ENCODE results near the gene WDR53. TPM values are rescaled to one million over a fixed set of nuclear protein-coding genes. Genes with fewer than 3 reads are reported as not detected.
"Not testable (repeated sequence)": the region's sequence is repeated elsewhere in the genome, so short reads cannot be mapped to it uniquely, and the experiment has no call there.

The WDR53 gene
- total RNA-seq, 4 donors from 2014 or later = 1.9 to 12.4 (median 6.5) TPM

DNA sequence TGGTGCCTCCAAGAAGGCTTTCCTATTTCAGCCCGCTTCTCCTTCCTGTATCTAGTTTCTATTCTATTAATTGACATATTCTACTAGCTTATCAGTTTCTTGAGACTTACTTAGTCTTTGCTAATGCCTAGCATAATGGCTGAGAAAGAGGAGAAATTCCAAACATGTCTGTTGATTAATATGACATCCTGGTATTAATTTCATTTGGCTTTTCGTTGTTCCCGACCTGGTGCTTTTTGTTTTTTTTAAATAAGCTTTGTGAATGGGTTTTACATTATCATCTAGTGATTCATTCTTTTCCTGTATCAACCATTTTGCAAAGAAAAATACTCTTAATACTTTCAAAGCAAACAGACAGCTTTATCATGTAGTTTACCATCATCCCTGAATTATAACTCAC is 13.1 kb downstream of the WDR53 start:
- DNase-seq = no peak
- Histone ChIP-seq H3K27ac (no peak overlapping the region), H3K27me3 (no peaks in the 10 kb centered on the region), H3K4me3 (no peak overlapping the region), H3K4me1 (no peaks in the 10 kb centered on the region), H3K9me3 (no peaks in the 10 kb centered on the region), H3K36me3 (peaks cover 0 to 16% (median 0%) of the 10 kb centered on the region in 3 donors)
- TF ChIP-seq, protein P1, sequence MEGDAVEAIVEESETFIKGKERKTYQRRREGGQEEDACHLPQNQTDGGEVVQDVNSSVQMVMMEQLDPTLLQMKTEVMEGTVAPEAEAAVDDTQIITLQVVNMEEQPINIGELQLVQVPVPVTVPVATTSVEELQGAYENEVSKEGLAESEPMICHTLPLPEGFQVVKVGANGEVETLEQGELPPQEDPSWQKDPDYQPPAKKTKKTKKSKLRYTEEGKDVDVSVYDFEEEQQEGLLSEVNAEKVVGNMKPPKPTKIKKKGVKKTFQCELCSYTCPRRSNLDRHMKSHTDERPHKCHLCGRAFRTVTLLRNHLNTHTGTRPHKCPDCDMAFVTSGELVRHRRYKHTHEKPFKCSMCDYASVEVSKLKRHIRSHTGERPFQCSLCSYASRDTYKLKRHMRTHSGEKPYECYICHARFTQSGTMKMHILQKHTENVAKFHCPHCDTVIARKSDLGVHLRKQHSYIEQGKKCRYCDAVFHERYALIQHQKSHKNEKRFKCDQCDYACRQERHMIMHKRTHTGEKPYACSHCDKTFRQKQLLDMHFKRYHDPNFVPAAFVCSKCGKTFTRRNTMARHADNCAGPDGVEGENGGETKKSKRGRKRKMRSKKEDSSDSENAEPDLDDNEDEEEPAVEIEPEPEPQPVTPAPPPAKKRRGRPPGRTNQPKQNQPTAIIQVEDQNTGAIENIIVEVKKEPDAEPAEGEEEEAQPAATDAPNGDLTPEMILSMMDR (IDR thresholded peaks at IDR 0.05) = no peak
- TF ChIP-seq POLR2A (IDR thresholded peaks at IDR 0.05) = no peak

DNA sequence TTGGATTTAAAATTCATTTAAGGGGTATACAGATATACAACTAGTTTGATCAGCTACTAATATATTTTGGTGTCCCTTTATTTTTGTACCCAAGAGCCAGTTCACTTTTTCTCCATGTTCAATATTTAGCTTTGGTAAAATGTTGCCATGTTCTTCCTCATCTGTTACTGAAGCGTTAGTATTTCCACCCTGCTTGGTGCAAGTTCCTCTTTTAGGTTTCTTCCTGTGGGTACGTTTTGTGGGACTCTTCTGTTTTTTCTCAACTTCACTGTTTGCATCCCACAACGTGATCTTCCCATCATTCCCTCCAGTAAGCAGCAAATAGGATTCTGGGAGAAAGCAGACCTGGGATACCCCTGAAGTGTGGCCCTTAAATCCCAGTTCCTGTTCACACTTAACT is 14.1 kb downstream of the WDR53 start:
- Histone ChIP-seq H3K4me1 (no peaks in the 10 kb centered on the region), H3K4me3 (no peak overlapping the region), H3K36me3 (peaks cover 0 to 11% (median 0%) of the 10 kb centered on the region in 3 donors), H3K27ac (no peak overlapping the region), H3K27me3 (no peaks in the 10 kb centered on the region), H3K9me3 (peaks cover 0 to 5% (median 0%) of the 10 kb centered on the region in 4 donors)
- DNase-seq = no peak
- no peak for TF ChIP-seq POLR2A (IDR thresholded peaks at IDR 0.05)
- TF ChIP-seq, protein P1 (IDR thresholded peaks at IDR 0.05) = no peak

DNA sequence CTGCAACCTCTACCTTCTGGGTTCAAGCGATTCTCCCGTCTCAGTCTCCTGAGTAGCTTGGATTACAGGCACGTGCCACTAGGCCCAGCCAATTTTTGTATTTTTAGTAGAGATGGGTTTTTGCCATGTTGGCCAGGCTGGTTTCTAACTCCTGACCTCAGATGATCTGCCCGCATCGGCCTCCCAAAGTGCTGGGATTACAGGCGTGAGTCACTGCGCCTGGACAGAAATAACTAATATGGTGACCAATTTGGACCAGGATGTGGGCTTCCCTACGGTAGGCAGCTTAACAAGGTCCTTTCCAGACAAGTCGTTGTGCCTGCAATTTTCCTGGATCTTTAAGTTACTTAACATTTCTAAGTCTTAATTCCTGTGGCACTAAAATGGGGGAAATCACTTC is 14.8 kb downstream of the WDR53 start:
- H3K36me3 ChIP-seq = peaks cover 0 to 11% (median 0%) of the 10 kb centered on the region in 3 donors
- no peak for DNase-seq
- no peak for TF ChIP-seq POLR2A (IDR thresholded peaks at IDR 0.05)
- TF ChIP-seq, protein P1 (IDR thresholded peaks at IDR 0.05) = no peak
- H3K9me3 ChIP-seq = peaks cover 0 to 8% (median 0%) of the 10 kb centered on the region in 4 donors
- H3K27me3 ChIP-seq = no peaks in the 10 kb centered on the region
- H3K27ac ChIP-seq = no peak overlapping the region
- H3K4me3 ChIP-seq = no peak overlapping the region
- H3K4me1 ChIP-seq = no peaks in the 10 kb centered on the region

DNA sequence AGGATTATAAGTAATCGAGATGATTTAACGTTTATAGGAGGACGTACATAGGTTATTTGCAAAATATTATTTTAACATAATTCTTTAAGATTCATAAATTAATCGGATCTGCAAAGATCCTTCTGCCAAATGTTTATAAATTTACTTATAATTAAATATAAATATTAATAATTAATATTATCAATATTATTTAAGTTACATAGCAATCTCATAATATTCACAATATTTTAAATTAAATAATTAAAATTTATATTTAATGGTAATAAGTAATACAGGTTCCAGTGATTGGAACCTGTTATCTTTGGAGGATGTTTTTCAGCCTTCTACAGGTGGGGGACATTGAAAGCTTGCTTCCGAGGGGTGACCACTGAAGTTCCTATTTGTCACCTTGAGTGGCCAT is 16.1 kb downstream of the WDR53 start:
- no peak overlapping the region for H3K4me3 ChIP-seq
- peaks cover 0 to 8% (median 0%) of the 10 kb centered on the region in 4 donors for H3K9me3 ChIP-seq
- no peak overlapping the region for H3K27ac ChIP-seq
- no peaks in the 10 kb centered on the region for H3K4me1 ChIP-seq
- TF ChIP-seq POLR2A (IDR thresholded peaks at IDR 0.05) = no peak
- TF ChIP-seq, protein P1 (IDR thresholded peaks at IDR 0.05) = no peak
- no peaks in the 10 kb centered on the region for H3K27me3 ChIP-seq
- DNase-seq = no peak
- H3K36me3 ChIP-seq = peaks cover 0 to 11% (median 0%) of the 10 kb centered on the region in 3 donors

DNA sequence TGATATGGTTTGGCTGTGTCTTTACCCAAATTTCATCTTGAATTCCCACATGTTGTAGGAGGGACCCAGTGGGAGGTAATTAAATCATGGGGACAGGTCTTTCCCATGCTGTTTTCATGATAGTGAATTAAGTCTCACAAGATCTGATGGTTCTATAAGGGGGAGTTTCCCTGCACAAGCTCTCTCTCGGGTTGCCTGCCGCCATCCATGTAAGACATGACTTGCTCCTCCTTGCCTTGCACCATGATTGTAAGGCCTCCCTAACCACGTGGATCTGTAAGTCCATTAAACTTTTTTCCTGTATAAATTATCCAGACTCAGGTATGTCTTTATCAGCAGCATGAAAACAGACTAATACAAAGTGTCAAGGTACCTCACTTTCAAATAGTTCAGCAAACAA is 18.2 kb downstream of the WDR53 start:
- not testable (repeated sequence) for H3K27me3 ChIP-seq, H3K4me3 ChIP-seq, H3K4me1 ChIP-seq, H3K9me3 ChIP-seq, DNase-seq, H3K27ac ChIP-seq
- H3K36me3 ChIP-seq = peaks cover 0 to 11% (median 0%) of the 10 kb centered on the region in 3 donors

DNA sequence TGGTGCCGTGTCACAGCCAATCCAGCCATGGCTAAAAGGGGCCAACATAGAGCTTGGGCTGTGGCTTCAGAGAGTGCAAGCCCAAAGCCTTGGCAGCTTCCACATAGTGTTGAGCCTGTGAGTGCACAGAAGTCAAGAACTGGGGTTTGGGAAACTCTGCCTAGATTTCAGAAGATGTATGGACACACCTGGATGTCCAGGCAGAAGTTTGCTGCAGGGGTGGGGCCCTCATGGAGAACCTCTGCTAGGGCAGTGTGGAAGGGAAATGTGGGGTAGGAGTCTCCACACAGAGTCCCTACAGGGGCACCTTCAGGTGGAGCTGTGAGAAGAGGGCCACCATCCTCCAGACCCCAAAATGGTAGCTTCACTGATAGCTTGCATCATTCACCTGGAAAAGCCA is 19.0 kb downstream of the WDR53 start:
- H3K36me3 ChIP-seq, H3K27me3 ChIP-seq, H3K4me3 ChIP-seq, H3K27ac ChIP-seq, DNase-seq, H3K9me3 ChIP-seq, H3K4me1 ChIP-seq: not testable (repeated sequence)

DNA sequence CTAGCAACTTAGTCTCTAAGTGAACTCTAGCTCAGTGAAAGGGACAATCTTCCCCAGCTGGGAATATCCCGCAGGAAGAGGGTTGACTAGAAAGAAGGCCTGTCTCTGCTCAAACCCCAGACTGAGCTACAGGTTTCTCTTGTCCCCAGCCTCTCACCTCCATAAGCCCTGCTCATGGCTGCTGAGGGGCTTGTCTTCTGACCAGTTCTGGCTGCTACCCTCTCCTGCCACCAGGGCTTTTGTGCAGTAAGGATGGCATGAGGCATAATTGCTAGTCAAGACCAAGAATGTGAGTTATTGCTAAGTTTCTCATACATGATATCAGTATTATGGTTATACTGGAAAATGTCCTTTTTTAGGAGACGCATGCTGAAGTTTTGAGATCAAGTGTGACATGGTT is 21.3 kb downstream of the WDR53 start:
- Histone ChIP-seq H3K4me3 (no peak overlapping the region), H3K27ac (no peak overlapping the region), H3K9me3 (peaks cover 0 to 8% (median 0%) of the 10 kb centered on the region in 4 donors), H3K36me3 (no peaks in the 10 kb centered on the region), H3K4me1 (no peaks in the 10 kb centered on the region), H3K27me3 (no peaks in the 10 kb centered on the region)
- TF ChIP-seq, protein P1 (IDR thresholded peaks at IDR 0.05) = no peak
- TF ChIP-seq POLR2A (IDR thresholded peaks at IDR 0.05) = no peak
- no peak for DNase-seq

All from Peyer's patch (tissue), 4 donors.